ENCODE results near the gene CHD2. TPM values are rescaled to one million over a fixed set of nuclear protein-coding genes. Genes with fewer than 3 reads are reported as not detected.

Gene CHD2
- total RNA-seq, 1 donor from 2014 or later: 61.2 TPM

DNA sequence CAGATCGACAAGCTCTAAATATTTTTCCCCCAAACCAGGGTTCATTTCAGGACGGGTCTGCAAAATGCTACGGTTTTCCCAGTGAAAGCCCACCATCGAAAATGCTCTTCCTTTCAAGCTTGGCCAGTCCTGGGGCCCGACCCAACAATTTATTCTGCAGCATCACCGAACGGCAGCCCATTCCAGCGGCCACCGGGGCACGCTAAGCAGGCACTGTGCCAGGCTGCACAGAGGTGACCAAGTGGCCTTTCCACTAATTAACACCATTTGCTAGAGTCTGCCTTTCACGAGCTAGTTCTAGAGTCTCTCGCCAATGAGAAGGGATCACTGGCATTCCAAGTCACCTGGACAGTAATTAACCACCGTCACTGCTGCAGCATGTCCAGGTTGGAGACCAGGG, 174.5 kb downstream of the CHD2 start:
- Histone ChIP-seq H3K36me3 (no peaks in the 10 kb centered on the region), H3K9me3 (no peaks in the 10 kb centered on the region), H3K4me1 (peaks cover 0 to 15% of the 10 kb centered on the region in 2 donors), H3K4me3 (no peak overlapping the region), H3K27ac (no peak overlapping the region), H3K27me3 (no peaks in the 10 kb centered on the region)
- TF ChIP-seq, protein P1, sequence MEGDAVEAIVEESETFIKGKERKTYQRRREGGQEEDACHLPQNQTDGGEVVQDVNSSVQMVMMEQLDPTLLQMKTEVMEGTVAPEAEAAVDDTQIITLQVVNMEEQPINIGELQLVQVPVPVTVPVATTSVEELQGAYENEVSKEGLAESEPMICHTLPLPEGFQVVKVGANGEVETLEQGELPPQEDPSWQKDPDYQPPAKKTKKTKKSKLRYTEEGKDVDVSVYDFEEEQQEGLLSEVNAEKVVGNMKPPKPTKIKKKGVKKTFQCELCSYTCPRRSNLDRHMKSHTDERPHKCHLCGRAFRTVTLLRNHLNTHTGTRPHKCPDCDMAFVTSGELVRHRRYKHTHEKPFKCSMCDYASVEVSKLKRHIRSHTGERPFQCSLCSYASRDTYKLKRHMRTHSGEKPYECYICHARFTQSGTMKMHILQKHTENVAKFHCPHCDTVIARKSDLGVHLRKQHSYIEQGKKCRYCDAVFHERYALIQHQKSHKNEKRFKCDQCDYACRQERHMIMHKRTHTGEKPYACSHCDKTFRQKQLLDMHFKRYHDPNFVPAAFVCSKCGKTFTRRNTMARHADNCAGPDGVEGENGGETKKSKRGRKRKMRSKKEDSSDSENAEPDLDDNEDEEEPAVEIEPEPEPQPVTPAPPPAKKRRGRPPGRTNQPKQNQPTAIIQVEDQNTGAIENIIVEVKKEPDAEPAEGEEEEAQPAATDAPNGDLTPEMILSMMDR (IDR thresholded peaks at IDR 0.05): no peak
- no peak for DNase-seq (ENCODE audit: low spot score in 2 of 2)
- intact Hi-C loops (cut with DNase I): loop anchor here (5.0 to 10.0 kb wide), 3 partner anchors 243 to 1220 kb away; partner anchors contain the start of gene SLCO3A1

DNA sequence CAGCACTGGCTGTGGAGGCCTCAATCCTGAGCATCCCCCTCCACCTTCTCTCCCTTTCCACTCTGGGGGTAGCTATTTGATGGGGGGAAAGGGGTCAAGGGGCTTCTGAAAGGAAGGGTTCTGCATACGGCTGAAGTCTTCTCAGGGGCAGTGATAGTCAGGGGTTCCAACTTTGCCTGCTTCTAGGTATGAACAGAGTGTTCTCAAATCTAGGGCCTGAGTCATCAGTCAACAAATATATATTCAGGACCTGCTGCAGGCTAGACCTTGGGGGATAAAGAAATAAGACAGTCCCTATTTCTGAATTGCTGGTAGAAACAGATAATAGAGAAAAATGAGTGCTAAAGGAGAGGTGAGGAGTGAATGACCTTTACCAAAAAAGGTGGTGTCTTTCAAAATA, 176.1 kb downstream of the CHD2 start:
- Histone ChIP-seq H3K4me1 (peaks cover 0 to 5% of the 10 kb centered on the region in 2 donors), H3K9me3 (no peaks in the 10 kb centered on the region), H3K4me3 (no peak overlapping the region), H3K27me3 (no peaks in the 10 kb centered on the region), H3K27ac (no peak overlapping the region), H3K36me3 (no peaks in the 10 kb centered on the region)
- TF ChIP-seq, protein P1 (IDR thresholded peaks at IDR 0.05): no peak
- DNase-seq (ENCODE audit: low spot score in 2 of 2): no peak
- intact Hi-C loops (cut with DNase I): loop anchor here (10.0 kb wide), 1 partner anchor 1221 kb away; the partner anchor contains the start of gene SLCO3A1

DNA sequence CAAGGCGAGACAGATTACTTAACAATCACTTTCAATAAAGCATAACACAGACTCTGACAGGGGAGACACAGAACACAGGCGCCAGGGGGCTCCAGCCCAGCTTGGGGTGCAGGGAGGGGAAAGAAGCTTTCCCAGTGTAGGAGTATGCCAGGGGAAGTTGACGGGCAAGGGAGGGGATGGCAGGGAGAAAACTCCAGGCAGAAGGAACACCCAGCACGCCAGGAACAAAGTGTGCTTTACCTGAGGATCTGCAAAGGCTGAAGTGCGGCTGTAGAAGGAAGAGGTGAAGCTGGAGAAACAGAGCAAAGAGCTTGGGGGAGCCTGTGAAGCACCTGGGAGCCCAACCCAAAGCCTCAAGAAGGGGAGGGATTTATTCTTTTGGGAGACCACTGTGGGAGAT, 176.8 kb downstream of the CHD2 start:
- DNase-seq (ENCODE audit: low spot score in 2 of 2): no peak
- Histone ChIP-seq H3K36me3 (no peaks in the 10 kb centered on the region), H3K27ac (no peak overlapping the region), H3K4me1 (peaks cover 0 to 5% of the 10 kb centered on the region in 2 donors), H3K4me3 (no peak overlapping the region), H3K9me3 (no peaks in the 10 kb centered on the region), H3K27me3 (no peaks in the 10 kb centered on the region)
- TF ChIP-seq, protein P1 (IDR thresholded peaks at IDR 0.05): no peak
- intact Hi-C loops (cut with DNase I): loop anchor here (10.0 kb wide), 1 partner anchor 1222 kb away; the partner anchor contains the start of gene SLCO3A1

Other genes with a start within 250 kb of the CHD2 start
- 5.2 TPM for gene FAM174B, start 244.5 kb upstream of the CHD2 start, total RNA-seq
- 76.7 TPM for gene RGMA, start 188.9 kb downstream of the CHD2 start, total RNA-seq